Stimulated activated naive CD8-positive, alpha-beta T cell treated with anti-CD3 and anti-CD28 coated beads, Interleukin-15, Interleukin-2, amounts not matched to agents 100 U/mL and 50 U/mL, for 24 hours (primary cell): Measurements from ENCODE around the gene PGAM5.
A peak's percentile ranks its signal among the peaks of the same experiment; 100 is the strongest.
"Not testable (repeated sequence)": the region's sequence is repeated elsewhere in the genome, so short reads cannot be mapped to it uniquely, and the experiment has no call there.

Experiments used
- ATAC-seq: fragments of 150-1000 bp; cut with Tn5 transposase; one replicate; pipeline ENCODE4 v1.10.0; 2021
- DNase-seq: peaks from one replicate; pipeline ENCODE4 v3.0.0; 2021

PGAM5 gene

DNA sequence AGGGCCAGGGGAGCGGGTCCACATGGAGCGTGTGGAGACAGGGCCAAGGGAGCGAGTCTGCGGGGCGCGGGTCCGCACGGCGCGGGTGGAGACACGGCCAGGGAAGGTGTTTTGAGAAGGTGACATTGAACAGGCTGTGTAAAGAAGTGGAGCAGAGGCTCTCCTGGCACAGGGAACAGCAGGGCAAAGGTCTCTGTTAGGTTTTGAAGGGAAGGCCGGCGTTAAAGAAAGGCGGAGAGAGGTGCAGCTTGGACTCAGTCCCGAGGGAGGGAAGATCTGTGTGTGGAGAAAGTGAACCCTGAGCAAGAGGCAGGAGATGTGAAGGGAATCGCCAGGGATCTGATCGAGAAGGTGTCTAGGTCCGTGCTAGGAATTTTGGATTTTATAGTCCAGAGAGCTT lies 21.4 kb upstream of the PGAM5 start:
- ATAC-seq (no peak), DNase-seq (no peak)

DNA sequence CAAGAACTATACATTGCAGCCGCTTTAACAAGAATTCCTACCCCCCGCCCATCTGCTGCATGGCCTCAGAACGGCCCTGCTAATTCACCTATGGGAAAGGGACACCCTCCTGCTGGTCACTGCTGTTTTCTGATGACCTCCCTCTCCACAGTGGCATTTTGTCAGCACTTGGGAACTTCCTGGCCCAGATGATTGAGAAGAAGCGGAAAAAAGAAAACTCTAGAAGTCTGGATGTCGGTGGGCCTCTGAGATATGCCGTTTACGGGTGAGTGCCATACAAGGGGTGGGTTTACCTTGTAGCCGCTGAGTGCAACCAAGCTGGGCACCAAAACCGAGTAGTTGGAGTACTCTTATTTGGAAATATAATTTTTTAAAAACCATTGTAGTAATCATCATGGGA lies 20.5 kb upstream of the PGAM5 start:
- no peak for ATAC-seq

GRCh38 chr12:132692030-132692429 lies 18.6 kb upstream of the PGAM5 start:
- not testable (repeated sequence) for ATAC-seq, DNase-seq

More for the DNA sequence above, 20.5 kb upstream of the PGAM5 start:
- no peak for DNase-seq

DNA sequence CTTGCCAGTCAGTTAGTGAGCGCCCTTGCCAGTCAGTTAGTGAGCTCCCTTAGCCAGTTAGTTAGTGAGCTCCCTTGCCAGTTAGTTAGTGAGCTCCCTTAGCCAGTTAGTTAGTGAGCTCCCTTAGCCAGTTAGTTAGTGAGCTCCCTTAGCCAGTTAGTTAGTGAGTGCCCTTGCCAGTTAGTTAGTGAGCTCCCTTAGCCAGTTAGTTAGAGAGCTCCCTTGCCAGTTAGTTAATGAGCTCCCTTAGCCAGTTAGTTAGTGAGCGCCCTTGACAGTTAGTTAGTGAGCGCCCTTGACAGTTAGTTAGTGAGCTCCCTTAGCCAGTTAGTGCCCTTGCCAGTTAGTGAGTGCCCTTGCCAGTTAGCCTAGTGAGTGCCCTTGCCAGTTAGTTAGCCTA lies 15.8 kb upstream of the PGAM5 start:
- not testable (repeated sequence) for DNase-seq

DNA sequence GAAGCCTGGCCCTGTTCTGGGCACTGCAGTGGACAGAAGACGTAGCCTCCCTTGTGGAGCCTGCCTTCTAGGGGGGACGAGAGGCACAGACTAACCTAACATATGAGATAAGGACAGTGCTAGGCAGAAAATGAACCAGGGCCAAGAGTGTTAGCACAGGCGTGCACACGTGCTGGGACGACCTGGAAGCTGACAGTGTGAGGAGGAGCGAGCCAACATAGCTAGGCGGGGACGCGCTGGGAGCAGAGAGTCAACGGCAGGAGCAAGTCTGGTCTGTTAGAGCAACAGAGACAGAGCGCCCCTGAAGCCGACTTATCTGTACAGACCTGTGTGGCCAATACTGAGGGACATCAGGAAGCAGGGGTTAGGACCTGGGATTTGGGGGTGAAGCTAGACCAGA lies 15.2 kb upstream of the PGAM5 start:
- ATAC-seq (no peak), DNase-seq (no peak)

More for the DNA sequence above, 15.8 kb upstream of the PGAM5 start:
- not testable (repeated sequence) for ATAC-seq

DNA sequence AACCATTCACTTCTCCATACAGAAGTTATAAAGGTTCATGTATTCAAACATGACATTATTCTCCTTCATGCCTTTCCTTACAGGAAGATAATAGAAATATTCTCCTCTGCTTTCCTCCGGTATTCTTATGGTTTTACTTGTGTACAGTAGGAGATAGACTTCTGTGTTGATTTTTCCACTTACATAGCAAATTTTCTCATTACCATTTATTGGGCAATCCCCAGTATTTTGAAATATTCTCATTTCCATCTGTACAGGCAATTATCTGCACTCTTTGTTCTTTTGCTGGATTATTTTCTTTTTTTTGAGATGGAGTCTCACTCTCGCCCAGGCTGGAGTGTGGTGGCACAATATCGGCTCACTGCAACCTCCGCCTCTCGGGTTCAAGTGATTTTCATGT lies 12.3 kb upstream of the PGAM5 start:
- no peak for ATAC-seq

DNA sequence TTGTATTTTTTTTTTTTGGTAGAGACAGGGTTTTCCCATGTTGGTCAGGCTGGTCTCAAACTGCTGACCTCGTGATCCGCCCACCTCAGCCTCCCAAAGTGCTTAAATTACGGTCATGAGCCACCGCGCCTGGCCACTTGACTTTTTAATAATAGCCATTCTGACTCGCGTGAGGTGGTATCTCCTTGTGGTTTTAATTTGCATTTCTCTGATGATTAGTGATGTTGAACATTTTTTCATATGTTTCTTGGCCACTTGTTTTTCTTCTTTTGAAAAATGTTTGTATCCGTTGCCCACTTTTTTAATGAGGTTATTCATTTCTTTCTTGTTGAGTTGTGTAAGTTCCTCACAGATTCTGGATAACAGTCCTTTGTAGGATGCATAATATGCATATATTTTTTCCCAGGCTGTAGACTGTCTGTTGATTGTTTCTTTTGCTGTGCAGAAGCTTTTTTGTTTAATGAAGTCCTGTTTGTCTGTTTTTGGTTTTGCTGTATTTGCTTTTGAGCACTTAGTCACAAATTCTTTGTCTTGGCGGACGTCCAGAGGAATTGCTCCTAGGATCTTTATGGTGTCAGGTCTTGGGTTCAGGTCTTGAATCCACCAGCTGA lies 10.3 kb upstream of the PGAM5 start:
- no peak for DNase-seq
- ATAC-seq = no peak

More for the DNA sequence above, 12.3 kb upstream of the PGAM5 start:
- no peak for DNase-seq

GRCh38 chr12:132702640-132703039 lies 8.0 kb upstream of the PGAM5 start:
- DNase-seq = no peak
- ATAC-seq = no peak

DNA sequence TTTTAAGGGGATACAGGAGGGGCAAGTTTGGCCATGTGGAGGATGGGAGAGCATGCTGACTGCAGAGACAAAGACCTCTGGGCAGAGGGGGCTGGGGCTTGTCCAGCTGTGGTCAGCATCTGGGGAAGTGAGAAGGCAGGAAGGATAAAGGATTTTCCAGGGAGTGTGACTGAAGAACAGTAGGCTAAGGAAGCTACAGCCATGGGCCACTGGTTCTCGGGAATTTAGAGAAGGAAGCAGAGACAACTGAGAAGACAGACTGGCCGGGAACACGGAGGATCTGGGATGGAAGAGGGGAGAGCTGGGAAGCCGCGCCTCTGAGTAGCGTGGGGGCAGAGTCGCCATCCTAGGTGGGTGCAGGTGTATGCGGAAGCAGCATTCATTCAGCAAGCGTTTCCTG lies 7.0 kb upstream of the PGAM5 start:
- no peak for DNase-seq
- no peak for ATAC-seq

DNA sequence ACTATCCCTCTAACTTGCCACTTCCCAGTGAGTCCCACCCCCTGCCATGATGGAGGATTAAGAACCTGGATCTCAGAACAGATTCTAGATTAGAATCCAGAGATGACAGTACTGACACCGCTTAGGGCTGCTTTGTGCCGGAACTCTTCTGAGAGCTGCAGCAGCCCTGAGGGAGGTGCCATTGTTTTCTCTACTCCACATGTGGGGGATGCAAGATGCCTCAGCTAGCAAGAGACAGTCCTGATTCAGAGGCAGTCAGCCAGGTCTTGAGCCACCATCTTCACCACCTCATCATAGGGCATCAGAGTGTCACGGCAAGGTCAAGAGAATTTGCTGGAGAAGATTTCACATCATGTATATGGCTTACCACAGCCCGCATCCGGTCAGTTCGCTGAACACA lies 3.4 kb upstream of the PGAM5 start:
- ATAC-seq = no peak

GRCh38 chr12:132708150-132708549 lies 2.5 kb upstream of the PGAM5 start:
- ATAC-seq (no peak), DNase-seq (no peak)

More for the DNA sequence above, 3.4 kb upstream of the PGAM5 start:
- DNase-seq = no peak

DNA sequence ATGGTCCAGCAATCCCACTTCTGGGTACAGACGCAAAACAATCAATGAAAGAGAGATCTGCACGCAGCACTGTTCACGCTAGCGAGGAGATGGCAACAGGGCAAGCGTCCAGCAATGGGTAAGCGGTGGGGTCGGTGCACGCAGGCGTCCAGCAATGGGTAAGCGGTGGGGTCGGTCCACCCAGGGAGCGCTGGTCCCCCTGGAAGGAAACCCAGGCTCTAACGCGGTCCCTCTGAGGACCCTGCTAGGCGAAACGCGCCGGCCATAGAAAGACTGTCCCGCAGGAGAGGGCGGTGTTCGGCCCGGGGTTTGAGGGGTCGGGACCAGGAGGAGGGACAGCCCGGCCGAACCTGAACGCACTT lies 618 bp upstream of the PGAM5 start:
- DNase-seq (peak; percentile 30), ATAC-seq (no peak)

DNA sequence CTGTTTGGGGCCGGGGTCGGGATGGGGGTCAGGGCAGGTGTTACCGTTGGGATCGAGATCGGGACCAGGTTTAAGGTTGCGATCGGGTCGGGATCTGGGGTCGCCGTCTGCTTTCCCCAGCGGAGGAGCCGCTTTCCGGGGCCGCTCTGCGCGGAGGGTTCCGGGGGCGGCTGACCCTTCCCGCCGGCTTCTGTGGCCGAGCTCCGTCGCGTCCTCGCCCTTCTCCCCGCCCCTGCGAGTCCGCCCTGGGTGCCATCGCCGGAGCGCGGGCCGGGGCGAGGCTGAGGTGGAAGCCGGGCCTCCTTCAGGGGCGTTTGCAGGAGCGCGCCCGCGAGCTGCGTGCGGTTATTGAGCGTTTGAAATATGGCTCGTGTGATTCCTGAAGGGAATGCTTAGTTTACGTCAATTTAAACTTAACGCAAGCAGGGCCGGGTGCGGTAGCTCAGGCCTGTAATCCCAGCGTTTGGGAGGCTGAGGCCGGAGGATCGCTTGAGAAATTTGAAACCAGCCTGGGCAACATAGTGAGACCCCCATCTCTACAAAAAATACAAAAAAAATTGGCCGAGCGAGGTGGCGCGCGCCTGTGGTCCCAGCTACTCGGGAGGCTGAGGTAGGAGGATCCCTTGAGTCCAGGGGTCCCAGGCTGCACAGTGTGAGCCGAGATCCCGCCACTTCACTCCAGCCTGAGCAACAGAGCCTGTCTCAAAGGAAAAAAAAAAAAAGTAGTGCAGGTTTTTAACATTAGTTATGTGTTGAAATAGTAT lies 620 bp downstream of the PGAM5 start:
- ATAC-seq (peak; percentile 15), DNase-seq (peak; percentile 46)

DNA sequence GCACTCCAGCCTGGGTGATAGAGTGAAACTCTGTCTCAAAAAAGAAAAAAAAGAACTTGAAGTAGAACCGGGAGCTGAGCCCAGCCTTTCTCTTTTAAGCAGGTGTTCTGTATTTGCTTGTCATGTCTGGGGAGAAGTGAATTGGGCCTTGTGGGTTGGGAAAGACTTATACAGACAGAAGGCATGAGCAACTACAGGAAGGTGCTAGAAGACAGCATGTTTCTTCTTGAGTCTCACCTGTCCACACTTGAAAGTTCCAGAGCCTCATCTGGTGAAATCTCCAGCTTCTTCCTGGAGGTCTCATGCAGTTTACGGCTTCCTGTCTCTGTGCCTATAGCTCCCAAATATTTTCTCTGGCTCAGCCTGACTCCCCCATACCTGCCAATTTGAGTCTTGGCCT lies 2.5 kb downstream of the PGAM5 start:
- DNase-seq = no peak

GRCh38 chr12:132715874-132716273 lies 5.2 kb downstream of the PGAM5 start:
- ATAC-seq (no peak), DNase-seq (no peak)

More for the DNA sequence above, 2.5 kb downstream of the PGAM5 start:
- no peak for ATAC-seq

GRCh38 chr12:132716356-132716755 lies 5.7 kb downstream of the PGAM5 start:
- ATAC-seq (no peak), DNase-seq (no peak)

- ATAC-seq = no peak
- no peak for DNase-seq
These were observed 6.4 kb downstream of the PGAM5 start for GRCh38 chr12:132717011-132717410.

DNA sequence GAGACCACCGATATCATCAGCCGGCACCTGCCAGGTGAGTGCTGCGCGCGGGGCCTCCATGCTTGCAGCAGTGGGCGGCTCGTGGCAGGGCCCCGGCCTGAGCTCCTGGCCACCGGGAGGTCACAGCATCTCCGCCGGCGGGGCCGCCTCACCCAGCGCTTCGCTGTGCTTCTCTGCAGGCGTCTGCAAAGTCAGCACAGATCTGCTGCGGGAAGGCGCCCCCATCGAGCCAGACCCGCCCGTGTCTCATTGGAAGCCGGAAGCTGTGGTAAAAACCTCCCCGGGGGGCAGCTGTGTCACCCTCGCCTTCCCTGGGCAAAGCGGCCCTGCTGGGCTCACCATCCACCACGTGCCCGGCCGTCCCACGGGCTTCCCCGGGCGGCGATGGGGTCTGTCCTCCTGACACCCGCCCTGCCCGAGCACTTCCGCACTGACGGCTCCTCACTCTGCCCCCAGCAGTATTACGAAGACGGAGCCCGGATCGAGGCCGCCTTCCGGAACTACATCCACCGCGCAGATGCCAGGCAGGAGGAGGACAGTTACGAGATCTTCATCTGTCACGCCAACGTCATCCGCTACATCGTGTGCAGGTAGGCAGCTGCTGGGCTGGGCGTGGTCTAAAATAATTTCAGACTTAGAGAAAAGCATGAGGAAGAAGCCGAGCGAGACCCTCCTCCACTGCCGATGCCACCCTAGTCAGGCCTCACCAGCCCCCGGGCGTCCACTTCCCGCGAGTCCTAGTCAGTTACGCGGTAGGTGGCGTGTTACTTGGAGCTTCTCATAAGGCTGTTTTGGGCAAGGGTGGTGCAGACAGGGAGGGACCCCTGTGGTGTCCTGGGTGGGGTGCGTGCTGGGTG lies 7.1 kb downstream of the PGAM5 start:
- no peak for ATAC-seq
- DNase-seq = no peak

DNA sequence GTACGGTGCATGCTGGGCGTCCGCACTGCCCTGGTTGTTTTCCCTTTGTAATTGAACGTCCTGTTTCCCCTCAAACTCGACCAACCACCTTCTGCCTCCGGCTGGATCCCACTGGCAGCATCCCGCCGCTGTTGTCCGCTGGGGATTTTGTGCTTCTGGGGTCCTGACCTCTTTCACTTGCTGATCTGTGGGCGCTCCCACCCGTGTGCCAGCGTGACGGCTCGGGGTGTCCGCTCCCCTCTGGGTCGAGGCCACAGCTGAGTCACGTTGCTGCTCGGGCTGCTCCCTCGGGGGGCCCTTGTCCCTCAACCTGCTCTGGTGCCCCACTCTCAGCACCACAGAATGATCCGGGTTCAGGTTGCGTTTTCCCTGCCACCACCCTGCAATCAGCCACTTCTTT lies 8.0 kb downstream of the PGAM5 start:
- DNase-seq = no peak

GRCh38 chr12:132719141-132719953 lies 8.7 kb downstream of the PGAM5 start:
- no peak for DNase-seq
- ATAC-seq = no peak

More for the DNA sequence above, 8.0 kb downstream of the PGAM5 start:
- ATAC-seq = no peak

DNA sequence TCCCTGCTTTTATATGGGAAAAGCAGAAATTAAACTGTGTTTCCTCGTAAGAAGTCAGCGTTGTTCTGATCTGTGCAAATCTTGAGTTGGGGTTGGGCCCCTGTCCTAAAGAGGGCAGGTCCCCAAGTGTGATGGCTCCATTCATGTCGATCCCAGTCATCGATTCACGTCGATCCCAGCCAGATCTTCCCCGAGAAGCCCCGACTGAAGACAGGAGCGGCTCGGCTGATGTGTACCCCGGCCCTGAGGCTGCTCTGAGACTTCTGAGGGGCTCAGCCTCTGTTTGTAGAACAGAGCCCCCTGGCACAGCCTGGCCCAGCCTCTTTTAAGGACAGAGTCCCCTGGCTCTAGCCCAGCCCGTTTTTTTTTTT lies 9.3 kb downstream of the PGAM5 start:
- DNase-seq (no peak), ATAC-seq (no peak)
